ENCODE measurements around the gene ZC3H18. TPM values are rescaled to one million over a fixed set of nuclear protein-coding genes. Genes with fewer than 3 reads are reported as not detected.

The ZC3H18 gene
- total RNA-seq, 1 donor = 17.7 TPM

DNA sequence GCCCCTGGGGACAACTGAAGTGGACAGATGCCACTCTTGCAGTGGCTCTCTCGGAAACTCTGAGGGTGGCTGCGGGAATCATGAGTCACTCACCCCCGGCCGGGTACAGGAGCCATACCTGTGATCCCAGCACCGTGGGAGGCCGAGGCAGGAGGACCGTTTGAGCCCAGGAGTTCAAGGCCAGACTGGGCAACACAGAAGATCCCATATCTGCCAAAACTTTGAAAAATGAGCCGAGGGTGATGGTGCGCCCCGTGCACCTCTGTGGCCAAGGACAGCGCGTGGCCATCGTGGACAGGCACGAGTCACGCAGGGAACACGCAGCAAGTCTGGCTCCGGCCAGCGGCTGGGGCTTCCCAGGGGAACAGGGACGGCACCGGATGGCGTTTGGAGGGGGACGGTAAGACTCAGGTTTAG lies 41.3 kb upstream of the ZC3H18 start:
- no peak overlapping the region for H3K4me3 ChIP-seq (ENCODE audit: low read depth, low read length)
- no peak for DNase-seq (ENCODE audit: low read depth)
- TF ChIP-seq, protein P1, sequence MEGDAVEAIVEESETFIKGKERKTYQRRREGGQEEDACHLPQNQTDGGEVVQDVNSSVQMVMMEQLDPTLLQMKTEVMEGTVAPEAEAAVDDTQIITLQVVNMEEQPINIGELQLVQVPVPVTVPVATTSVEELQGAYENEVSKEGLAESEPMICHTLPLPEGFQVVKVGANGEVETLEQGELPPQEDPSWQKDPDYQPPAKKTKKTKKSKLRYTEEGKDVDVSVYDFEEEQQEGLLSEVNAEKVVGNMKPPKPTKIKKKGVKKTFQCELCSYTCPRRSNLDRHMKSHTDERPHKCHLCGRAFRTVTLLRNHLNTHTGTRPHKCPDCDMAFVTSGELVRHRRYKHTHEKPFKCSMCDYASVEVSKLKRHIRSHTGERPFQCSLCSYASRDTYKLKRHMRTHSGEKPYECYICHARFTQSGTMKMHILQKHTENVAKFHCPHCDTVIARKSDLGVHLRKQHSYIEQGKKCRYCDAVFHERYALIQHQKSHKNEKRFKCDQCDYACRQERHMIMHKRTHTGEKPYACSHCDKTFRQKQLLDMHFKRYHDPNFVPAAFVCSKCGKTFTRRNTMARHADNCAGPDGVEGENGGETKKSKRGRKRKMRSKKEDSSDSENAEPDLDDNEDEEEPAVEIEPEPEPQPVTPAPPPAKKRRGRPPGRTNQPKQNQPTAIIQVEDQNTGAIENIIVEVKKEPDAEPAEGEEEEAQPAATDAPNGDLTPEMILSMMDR (IDR thresholded peaks at IDR 0.05; ENCODE audit: insufficient read depth, low read depth, low read length) = no peak

DNA sequence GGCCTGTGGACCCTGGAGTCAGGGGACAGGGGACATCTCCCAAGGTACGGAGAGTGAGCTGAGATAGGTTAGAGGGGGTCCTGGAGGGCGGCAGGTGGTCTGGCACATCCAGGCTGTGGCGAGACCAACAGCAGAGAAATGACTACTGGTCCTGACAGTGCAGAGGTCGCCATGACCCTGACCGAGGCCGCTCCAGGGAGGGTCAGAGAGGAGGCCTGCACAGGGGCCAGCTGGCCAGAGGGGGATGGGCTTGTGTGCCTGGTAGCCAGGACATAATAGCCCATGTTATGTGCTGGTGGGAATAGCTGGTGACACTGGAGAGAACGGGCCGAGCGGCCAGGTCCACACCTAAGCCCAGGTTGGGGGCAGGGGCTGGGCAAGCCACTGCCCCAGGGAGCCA lies 40.6 kb upstream of the ZC3H18 start:
- DNase-seq (ENCODE audit: low read depth) = no peak
- TF ChIP-seq, protein P1 (IDR thresholded peaks at IDR 0.05; ENCODE audit: insufficient read depth, low read depth, low read length) = no peak

DNA sequence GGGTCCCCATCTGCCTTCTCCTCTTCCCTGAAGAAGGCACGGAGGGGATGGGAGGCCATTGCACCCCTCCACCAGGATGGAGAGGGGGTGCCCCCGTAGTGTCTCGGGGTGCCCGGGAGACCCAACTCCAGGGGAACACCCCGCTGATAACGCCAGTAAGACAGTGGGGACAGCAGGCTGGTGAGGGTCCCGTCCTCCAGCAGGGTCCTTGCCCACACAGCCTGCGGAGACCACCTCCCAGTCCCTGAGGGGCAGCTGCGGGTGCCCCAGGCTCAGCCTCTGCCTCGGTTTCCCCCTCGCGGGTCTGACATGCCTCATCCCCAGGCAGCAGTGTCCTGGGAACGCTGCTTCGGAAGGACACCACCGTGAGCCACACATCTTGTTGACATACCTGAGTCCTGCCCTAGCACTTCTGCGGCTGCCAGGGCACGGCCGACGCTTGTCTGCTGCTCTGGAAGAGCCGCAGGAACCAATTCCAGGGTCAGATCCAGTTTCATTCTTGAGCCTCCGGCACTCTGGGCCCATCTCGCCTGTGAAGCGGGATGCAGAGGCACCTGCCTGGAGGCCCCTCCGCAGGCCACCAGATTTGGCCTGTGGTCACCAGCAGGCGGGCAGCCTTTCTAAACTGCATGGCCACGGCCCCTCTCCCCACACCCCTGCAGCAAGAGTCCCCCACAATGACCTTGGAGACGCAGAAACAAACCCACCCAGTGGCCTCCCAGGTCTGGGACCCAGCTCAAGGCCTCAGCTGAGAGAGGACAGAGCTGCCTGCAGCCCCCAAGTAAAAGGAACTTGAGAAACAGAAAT lies 39.9 kb upstream of the ZC3H18 start:
- TF ChIP-seq, protein P1 (IDR thresholded peaks at IDR 0.05; ENCODE audit: insufficient read depth, low read depth, low read length) = no peak
- no peak for DNase-seq (ENCODE audit: low read depth)
- no peak overlapping the region for H3K4me3 ChIP-seq (ENCODE audit: low read depth, low read length)

More for the DNA sequence above, 40.6 kb upstream of the ZC3H18 start:
- H3K4me3 ChIP-seq (ENCODE audit: low read depth, low read length) = no peak overlapping the region

DNA sequence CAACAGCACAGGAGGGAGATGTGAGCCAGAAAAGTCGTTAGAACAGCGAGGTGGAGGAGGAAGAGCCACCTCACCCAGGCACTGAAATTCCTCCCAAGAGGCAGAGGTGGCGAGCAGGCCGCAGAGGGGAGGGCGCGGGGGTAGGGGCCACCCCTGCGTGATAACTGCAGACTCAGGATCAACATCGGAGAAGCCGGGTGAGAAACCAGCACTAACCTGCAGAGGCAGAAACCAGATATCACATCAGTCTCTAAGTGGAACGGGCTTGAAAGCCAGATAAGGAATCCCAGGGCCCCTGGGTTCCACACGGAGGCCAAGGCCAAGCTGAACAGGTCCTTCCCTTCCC lies 39.4 kb upstream of the ZC3H18 start:
- H3K4me3 ChIP-seq (ENCODE audit: low read depth, low read length) = no peak overlapping the region
- no peak for DNase-seq (ENCODE audit: low read depth)
- TF ChIP-seq, protein P1 (IDR thresholded peaks at IDR 0.05; ENCODE audit: insufficient read depth, low read depth, low read length) = no peak

DNA sequence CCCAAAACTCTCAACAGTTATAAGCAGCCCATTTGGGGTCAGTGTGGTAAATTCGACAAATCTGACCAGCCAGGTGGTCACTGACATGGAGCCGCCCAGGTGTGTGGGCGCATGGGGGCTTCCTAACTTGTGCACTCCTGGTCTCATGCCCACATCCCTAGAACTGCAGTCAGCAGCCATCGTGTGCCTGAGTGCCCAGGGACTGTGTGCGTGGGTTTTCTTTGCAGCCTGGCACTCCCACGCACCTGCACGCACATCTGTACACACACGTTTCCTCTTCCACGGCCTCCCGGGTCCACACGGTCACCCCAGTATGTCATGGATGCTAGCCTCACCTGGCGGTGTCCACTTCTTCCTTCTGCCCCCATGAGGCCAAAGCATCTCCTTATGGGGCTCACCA lies 38.9 kb upstream of the ZC3H18 start:
- TF ChIP-seq, protein P1 (IDR thresholded peaks at IDR 0.05; ENCODE audit: insufficient read depth, low read depth, low read length) = no peak
- no peak for DNase-seq (ENCODE audit: low read depth)
- no peak overlapping the region for H3K4me3 ChIP-seq (ENCODE audit: low read depth, low read length)

DNA sequence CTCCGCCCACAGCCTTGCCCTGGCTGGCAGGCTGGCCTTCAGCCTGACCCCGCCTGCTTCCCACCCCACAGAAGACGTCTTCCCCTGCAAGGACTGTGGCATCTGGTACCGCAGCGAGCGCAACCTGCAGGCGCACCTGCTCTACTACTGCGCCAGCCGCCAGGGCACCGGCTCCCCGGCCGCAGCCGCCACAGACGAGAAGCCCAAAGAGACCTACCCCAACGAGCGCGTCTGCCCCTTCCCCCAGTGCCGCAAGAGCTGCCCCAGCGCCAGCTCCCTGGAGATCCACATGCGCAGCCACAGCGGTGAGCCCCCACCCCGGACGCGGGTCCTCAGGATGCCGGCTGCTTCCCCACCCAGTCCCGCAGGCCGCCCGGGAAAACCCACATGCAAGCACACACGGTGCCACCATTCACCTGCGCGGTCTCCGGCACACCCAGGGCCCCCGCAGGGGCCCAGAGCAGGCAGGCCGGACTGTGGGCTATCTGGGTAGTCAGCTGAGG lies 38.2 kb upstream of the ZC3H18 start:
- no peak overlapping the region for H3K4me3 ChIP-seq (ENCODE audit: low read depth, low read length)
- TF ChIP-seq, protein P1 (IDR thresholded peaks at IDR 0.05; ENCODE audit: insufficient read depth, low read depth, low read length) = no peak
- DNase-seq (ENCODE audit: low read depth) = no peak
